ENCODE measurements around the gene FRMD4A.

- no peak for TF ChIP-seq CTCF (IDR thresholded peaks at IDR 0.05)
- no peak for TF ChIP-seq ZFX (IDR thresholded peaks at IDR 0.05; ENCODE audit: borderline replicate concordance)
These were observed 601.0 kb downstream of the FRMD4A start for GRCh38 chr10:13729586-13730305.
